Neural progenitor cell (in vitro differentiated cells): ENCODE results near the gene MED16.

Source experiments
- EZH2 ChIP-seq: fragments of 200-600 bp; sonication (generic); IDR thresholded peaks from 2 replicates; pipeline ENCODE4 v1.6.1; 2017; ENCODE audit warnings: antibody characterized with exemption, mild to moderate bottlenecking, moderate library complexity
- EZH2phosphoT487 ChIP-seq: fragments of 200-600 bp; sonication (generic); IDR thresholded peaks from 2 replicates; pipeline ENCODE4 v1.6.1; 2017; ENCODE audit warnings: antibody characterized with exemption
- TF ChIP-seq, protein P1 (sequence below): fragments of 200-600 bp; sonication (generic); IDR thresholded peaks from 2 replicates; pipeline ENCODE4 v1.5.1; 2017; ENCODE audit warnings: antibody characterized with exemption, mild to moderate bottlenecking

DNA sequence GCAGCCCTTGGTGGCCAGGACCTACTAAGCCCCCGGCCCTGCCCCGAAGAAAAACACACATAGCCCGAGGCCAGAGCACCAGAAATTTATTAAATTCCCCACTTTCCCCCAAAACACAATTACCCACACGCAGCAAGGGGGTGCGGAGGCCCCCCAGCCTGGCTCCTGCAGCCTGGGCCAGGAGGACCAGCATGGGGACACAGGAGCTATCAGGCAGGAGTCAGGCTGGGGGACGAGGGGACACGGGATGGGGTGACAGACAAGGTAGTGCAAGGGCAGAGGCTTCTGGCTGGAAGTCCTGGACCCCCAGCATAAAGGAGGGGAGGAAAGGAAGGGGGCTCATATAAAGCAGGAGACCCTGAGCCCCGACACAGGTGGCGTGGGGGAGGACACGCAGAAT lies 3.4 kb upstream of the MED16 start:
- TF ChIP-seq, protein P1, sequence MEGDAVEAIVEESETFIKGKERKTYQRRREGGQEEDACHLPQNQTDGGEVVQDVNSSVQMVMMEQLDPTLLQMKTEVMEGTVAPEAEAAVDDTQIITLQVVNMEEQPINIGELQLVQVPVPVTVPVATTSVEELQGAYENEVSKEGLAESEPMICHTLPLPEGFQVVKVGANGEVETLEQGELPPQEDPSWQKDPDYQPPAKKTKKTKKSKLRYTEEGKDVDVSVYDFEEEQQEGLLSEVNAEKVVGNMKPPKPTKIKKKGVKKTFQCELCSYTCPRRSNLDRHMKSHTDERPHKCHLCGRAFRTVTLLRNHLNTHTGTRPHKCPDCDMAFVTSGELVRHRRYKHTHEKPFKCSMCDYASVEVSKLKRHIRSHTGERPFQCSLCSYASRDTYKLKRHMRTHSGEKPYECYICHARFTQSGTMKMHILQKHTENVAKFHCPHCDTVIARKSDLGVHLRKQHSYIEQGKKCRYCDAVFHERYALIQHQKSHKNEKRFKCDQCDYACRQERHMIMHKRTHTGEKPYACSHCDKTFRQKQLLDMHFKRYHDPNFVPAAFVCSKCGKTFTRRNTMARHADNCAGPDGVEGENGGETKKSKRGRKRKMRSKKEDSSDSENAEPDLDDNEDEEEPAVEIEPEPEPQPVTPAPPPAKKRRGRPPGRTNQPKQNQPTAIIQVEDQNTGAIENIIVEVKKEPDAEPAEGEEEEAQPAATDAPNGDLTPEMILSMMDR, result no peak
- no peak for TF ChIP-seq EZH2phosphoT487
- TF ChIP-seq EZH2, result no peak
